Myocyte (in vitro differentiated cells): Measurements from ENCODE around the gene NAA25. TPM values are rescaled to one million over a fixed set of nuclear protein-coding genes. Genes with fewer than 3 reads are reported as not detected.
"Not testable (repeated sequence)": the region's sequence is repeated elsewhere in the genome, so short reads cannot be mapped to it uniquely, and the experiment has no call there.

Experiments
- DNase-seq: peaks from one replicate; pipeline ENCODE4 v3.0.0-alpha.2; 2012; ENCODE audit warnings: low read depth
- total RNA-seq: library from RNA; depleted of rRNA; stranded (reverse); fragments of >200 nt; gene quantifications from 2 replicates; pipeline ENCODE4 v1.2.3, GENCODE V29; 2014

NAA25 gene
- total RNA-seq, 1 donor from 2014 or later: 40.9 TPM

GRCh38 chr12:112063273-112063672, 45.3 kb downstream of the NAA25 start:
- DNase-seq: no peak

DNA sequence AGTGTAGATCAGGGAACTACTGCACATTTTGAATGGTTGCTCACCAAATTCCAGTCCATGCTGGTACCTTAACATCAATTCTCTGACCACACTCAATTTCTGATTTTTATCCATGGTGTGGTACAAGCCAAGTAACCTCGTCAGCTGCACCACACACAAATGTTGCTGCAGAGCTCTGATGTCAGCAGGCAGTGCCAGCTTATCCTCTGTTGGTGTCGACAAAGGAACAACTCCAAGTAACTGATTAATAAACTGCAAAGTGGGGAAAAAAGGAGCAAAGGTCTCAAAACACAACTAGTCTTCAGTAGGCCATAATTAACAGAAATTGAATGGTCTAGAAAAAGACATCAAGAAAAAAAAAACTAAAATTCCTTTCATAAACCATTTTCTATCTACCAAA, 47.4 kb downstream of the NAA25 start:
- no peak for DNase-seq

DNA sequence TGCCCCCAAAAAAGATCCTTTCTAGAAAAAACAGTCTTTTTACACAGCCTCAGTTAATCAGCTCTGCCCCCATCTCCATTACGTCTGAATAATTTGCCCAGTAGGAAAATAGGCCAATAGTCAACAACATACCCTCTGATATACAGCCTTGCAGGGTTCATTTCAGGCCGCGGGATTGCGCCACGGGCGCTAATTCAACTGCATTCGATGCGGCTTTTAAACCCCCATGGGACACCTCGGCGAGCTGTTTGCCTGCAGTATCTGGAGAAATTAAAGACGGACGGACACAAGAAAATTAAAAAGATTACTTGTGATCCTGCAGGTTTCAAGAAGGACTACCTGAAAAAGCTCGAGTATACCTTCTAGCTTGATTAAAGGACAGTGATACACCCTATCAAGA, 59.2 kb downstream of the NAA25 start:
- DNase-seq: no peak

DNA sequence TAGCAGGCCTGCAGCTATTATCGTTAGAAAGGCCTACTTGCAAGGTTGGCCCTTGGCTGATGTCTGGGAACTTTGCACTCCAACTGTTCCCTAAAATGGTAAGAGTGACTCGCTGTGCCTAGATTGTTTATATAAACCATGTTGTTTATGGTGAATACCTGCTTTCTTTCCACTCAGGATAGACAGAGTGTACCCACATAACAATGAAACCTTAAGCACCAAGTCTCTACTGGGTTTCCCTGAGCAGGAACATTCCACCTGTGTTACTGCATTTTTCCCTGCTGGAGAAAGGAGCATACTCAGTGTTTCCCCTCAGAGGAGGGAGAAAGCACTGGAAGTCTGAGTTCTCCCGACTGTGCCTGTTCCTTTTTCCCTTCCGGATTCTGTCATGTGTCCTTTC, 62.6 kb downstream of the NAA25 start:
- no peak for DNase-seq

DNA sequence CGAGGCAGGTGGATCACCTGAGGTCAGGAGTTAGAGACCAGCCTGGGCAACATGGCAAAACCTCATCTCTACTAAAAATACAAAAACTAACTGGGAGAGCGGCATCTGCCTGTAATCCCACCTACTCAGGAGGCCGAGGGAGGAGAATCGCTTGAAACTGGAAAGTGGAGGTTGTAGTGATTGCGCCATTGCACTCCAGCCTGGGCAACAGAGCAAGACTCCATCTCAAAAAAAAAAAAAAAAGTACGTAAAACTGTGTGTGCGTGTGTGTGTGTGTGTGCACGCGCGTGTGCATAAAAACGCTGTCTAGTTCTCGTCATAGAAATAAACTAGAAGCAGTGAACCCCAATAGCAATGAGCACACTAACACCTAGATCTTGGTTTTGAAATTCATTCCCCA, 72.0 kb downstream of the NAA25 start:
- DNase-seq: not testable (repeated sequence)

GRCh38 chr12:112035219-112035785, 73.3 kb downstream of the NAA25 start:
- DNase-seq: no peak

DNA sequence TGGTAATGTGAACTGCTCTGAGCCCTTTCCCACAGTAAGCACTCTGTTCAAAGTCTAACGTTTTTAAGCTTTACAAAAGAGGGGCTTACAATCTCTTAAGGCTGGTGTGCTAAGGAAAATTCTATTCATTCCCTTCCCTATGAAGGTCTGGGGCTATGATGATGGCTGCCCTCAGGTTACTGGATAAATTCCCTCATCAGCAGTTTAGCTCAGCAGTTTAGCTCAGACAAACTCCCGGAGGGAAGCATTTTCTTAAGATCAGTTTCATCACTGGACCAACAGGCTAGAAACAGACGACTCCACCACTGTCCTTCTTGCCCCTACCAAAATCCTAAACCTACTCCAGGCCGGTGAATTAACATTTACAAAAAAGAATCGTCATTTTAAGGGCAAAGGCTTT, 76.3 kb downstream of the NAA25 start:
- DNase-seq: no peak

DNA sequence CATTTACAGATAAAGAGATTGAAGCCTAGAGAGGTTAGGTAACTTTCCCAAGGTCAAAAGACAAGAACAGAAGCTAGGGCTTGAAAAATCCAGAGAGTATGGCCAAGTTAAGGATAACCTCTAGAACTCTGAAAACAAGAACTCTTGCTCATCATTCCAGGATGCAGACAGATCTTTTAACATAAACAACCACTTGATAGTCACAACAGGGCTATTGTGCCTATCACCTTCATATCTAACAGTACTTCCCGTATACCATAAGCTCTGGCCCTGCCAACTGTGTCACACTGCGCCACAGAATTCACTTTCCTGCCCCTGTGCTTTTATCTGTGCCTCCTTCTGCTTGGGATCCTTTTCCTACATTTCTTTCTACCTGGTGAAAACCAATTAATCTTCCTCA, 77.1 kb downstream of the NAA25 start:
- no peak for DNase-seq

GRCh38 chr12:112029301-112029700, 79.3 kb downstream of the NAA25 start:
- no peak for DNase-seq

DNA sequence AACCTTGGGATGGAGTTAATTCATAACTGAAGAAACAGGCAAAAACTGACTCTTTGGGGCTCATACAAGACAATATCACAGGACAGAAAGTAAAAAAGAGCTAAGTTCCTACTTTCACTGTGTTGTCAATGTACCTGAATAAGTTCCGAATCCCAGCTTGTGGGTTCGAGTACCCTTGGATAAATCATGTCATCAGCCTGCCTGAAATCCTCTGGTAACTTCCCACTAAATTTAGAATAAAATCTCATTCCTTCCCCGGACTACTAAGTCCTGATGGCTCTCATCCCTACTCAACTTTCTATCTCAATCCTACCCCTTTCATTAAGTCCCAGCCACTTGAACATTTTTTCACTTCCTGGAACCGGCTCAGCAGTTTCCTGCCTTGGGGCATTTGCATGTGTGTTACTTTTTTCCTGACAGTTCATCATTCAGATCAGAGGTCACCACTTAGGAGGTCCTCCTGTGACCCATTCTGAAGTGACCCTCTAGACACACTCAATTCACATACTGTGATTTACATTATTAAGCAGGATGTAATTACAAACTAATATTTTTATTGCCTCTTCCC, 82.7 kb downstream of the NAA25 start:
- no peak for DNase-seq

DNA sequence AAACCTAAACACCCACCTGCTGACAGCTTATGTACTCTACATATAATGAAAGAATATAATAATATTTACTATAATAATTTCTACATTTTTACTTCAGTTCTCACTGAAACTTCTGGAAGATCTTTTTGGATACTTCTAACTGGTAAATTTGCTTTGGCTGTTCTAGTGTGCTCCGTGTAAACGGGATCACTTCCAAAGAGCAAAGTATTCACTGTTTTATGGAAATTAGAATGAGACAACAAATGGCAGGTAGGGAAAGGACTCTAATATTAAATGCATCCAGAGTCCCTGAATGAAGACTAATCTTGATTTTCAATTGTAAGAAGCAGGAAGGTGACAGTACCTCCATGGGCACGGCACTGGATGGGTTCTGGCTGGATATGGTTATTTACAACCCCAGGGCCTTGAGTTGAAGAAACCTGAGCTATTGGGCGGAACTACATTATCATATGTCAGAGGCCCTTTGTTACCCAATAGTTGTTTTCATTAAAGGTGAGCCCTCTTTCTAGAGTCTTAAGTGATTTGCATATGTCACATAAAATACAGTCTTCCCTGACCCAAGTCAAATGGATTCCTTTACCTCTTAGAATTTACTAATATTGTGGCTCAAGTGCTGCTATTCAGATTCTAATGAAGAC, 84.7 kb downstream of the NAA25 start:
- no peak for DNase-seq

- no peak for DNase-seq
Measured at GRCh38 chr12:112022241-112023016, 86.2 kb downstream of the NAA25 start.

GRCh38 chr12:112020947-112021457, 87.6 kb downstream of the NAA25 start:
- no peak for DNase-seq

DNA sequence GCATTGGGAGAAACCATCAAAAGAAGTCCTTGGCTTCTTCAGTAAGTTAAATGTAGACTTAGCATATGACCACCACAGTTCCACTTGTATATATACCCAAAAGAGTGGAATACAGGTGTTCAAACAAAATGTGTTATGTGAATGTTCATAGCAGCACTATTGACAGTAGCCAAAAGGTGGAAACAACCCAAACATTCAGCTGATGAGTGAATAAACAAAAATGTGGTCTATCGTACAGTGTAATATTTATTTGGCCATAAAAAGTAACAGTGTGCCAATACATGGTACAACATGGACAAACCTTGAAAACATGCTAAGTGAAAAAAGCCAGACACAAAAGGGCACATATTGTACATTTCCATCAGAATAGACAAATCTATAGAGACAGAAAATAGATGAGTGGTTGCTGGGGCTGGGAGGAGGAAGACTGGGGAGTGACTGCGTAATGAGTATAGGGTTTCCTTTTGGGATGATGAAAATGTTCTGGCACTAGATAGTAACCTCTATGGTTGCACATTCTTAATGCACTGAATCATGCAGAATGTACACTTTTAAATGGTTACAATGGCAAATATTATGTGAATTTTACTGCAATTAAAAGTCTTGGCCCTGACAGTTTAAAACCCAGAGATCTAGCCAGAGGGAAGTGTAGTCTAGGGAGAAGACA, 89.9 kb downstream of the NAA25 start:
- DNase-seq: no peak

GRCh38 chr12:112017041-112017440, 91.5 kb downstream of the NAA25 start:
- no peak for DNase-seq

DNA sequence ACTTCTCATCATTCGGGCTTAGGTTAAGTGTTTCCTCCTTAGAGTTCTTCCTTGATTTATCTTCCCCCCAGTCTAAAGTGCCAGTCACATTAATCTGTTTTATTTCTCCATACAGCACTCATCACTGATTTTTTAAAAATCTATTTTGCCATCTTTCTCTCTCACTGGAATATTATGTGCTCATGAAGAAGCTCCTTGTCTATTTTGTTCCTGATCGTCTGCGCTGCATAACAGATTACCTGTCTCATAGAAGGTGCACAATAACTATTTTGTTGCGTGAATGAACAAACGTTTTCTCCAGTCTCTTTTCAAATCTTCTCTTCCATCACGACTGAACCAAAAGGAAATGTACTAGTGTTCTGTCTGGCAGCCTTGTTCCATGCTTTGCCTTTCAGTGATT, 92.6 kb downstream of the NAA25 start:
- DNase-seq: no peak

GRCh38 chr12:112013601-112014402, 94.8 kb downstream of the NAA25 start:
- peak; percentile 52 for DNase-seq

DNA sequence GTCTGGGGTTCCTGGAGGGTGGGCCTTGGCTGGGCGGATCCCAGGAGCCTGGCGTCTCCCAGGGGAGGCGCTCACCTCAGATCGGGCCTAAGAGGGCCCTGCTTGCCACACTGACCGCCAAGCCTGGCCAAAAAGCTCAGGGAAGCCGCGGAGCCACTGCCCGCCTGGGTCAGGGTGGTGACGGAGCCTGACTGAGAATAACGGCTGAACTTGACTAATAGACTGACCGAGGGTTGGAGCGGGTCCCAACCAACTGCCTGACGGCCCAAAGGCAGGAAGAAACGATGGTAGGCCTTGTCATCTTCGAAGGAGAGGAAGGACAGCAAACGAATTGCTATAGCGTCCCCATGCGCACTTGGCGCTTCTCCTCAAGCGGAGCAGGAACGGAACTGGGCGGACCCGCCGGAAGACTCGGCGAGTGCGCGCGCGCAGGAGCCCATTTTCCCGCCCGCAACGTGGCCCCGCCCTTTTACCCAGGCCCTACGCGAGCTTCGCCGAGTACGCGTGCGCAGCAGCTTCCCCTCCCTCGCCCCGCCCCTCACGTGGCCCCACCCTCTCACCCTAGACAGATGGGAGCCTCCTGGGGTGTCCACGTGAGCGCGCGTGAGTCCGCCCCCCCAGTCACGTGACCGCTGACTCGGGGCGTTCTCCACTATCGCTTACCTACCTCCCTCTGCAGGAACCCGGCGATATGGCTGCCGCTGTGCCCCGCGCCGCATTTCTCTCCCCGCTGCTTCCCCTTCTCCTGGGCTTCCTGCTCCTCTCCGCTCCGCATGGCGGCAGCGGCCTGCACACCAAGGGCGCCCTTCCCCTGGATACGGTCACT, 95.6 kb downstream of the NAA25 start, which contains the start of the genes ERP29 and TMEM116:
Gene ERP29, plus strand, starts transcription at position 652 of the 826 bp plus-strand sequence. Its CDS starts 40 bp downstream, at position 692.
Gene TMEM116, minus strand, starts transcription at position 391 of the 826 bp plus-strand sequence. CDS start 7,895 bp downstream, outside the sequence.
- DNase-seq: peak; percentile 99

GRCh38 chr12:112011685-112012084, 96.9 kb downstream of the NAA25 start:
- DNase-seq: no peak
